SK-N-MC (cell line): Measurements from ENCODE around the gene PES1.

Experiments
- EZH2 ChIP-seq: fragments of 200-600 bp; sonication (generic); IDR thresholded peaks from one replicate; pipeline ENCODE4 v1.6.1; 2017; ENCODE audit warnings: antibody characterized with exemption
- POLR2AphosphoS5 ChIP-seq: IDR thresholded peaks from 2 replicates; pipeline ENCODE4 v1.6.1; 2012; ENCODE audit warnings: mild to moderate bottlenecking, low read depth, low read length, borderline replicate concordance

- no peak for TF ChIP-seq POLR2AphosphoS5
- no peak for TF ChIP-seq EZH2
Observed at GRCh38 chr22:30628491-30628890, 36.8 kb upstream of the PES1 start.
